HG02642 (cell line): ENCODE results near the gene NAV1.
"Not testable (repeated sequence)": the region's sequence is repeated elsewhere in the genome, so short reads cannot be mapped to it uniquely, and the experiment has no call there.

ENCODE experiments used
- ATAC-seq: cut with Tn5 transposase; IDR thresholded peaks from one replicate; pipeline ENCODE4 v1.9.1; 2021; ENCODE audit warnings: mild to moderate bottlenecking; ENCODE audit not compliant: unreplicated experiment, poor library complexity

Gene NAV1

GRCh38 chr1:201517631-201518030, 21.3 kb upstream of the NAV1 start:
- no peak for ATAC-seq

GRCh38 chr1:201518071-201518470, 20.9 kb upstream of the NAV1 start:
- no peak for ATAC-seq

- ATAC-seq = not testable (repeated sequence)
Measured at GRCh38 chr1:201520046-201520575, 18.8 kb upstream of the NAV1 start.

GRCh38 chr1:201525193-201525778, 13.6 kb upstream of the NAV1 start:
- no peak for ATAC-seq

- no peak for ATAC-seq
Measured at GRCh38 chr1:201527879-201528278, 11.0 kb upstream of the NAV1 start.

- no peak for ATAC-seq
Measured at GRCh38 chr1:201528631-201529252, 10.2 kb upstream of the NAV1 start.

- ATAC-seq = no peak
Measured at GRCh38 chr1:201530741-201531531, 8.0 kb upstream of the NAV1 start.

- ATAC-seq = no peak
Measured at GRCh38 chr1:201531551-201532425, 7.1 kb upstream of the NAV1 start.

- no peak for ATAC-seq
Measured at GRCh38 chr1:201533836-201534235, 5.1 kb upstream of the NAV1 start.

- no peak for ATAC-seq
Measured at GRCh38 chr1:201535046-201535918, 3.6 kb upstream of the NAV1 start.

GRCh38 chr1:201535919-201536245, 3.0 kb upstream of the NAV1 start:
- ATAC-seq = no peak

GRCh38 chr1:201536558-201536957, 2.4 kb upstream of the NAV1 start:
- no peak for ATAC-seq

GRCh38 chr1:201537028-201537427, 1.9 kb upstream of the NAV1 start:
- no peak for ATAC-seq

- no peak for ATAC-seq
Measured at GRCh38 chr1:201537467-201537866, 1.5 kb upstream of the NAV1 start.

- ATAC-seq = no peak
Measured at GRCh38 chr1:201537891-201538611, 876 bp upstream of the NAV1 start.

- no peak for ATAC-seq
Measured at GRCh38 chr1:201539561-201540431, 869 bp downstream of the NAV1 start.

GRCh38 chr1:201540846-201541735, 2.2 kb downstream of the NAV1 start:
- no peak for ATAC-seq
